ENCODE measurements around the gene MTMR1.

MTMR1 gene

DNA sequence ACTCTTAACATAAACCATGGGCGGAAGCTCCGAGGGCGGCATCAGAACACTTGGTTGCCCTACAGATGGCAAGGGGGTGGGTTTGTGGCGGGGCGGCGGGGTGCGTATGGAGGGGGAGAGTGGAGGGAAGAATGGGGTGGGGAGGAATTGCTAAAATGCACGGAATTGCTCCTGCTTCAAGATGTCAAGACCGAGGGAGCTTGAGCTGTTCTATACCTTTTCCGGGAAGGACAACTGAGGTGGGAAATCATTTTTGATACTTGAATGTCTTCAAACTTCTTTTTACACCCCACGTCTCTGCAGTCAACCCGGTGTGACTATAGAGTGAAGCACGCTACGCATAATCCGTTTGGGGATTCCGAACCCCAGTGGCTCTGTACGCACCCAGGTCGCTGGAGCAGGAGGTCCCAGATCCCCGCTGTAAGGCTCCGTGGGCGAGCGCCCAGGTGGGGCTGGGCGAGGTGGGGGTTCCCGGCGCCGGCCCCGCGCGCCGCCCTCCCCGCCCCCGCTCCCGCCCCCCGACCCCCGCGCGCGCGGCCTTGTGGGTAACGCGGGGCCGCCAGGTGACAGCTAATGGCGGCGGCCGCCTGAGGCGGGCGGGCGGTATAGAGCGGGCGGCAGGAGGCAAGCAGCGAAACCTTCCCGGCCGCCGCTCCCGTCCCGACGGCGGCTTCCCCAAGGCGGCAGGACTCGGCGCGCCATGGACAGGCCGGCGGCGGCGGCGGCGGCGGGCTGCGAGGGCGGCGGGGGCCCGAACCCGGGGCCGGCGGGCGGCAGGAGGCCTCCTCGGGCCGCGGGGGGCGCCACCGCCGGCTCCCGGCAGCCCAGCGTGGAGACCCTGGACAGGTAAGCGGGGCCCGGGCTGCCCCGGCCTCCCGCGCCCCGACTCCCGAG, at the start of gene MTMR1:
Gene MTMR1 (plus strand): TSS at position 566 of the 894 bp plus-strand sequence. CDS start 135 bp downstream, at position 701.
- peak; percentile 35 to 50 for DNase-seq

DNA sequence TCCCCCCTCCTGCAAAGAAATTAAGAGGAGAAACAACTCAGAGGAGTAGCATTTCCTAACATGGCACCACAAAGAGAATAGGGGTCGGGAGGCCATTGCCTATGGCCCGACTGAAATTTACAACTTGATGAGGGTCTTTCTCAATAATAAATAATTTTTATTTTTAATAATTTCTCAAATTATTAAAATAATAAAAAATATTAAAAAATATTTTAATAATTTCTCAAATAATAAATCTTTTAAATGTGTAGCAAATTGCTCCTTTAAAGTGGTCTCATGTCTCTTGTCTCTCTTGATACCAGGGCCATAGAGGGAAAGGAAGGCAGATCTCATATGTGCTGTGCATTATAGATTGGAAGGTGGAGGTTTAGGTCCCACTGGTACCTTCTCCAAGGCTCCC, 49.2 kb upstream of the MTMR1 start:
- DNase-seq: no peak

DNA sequence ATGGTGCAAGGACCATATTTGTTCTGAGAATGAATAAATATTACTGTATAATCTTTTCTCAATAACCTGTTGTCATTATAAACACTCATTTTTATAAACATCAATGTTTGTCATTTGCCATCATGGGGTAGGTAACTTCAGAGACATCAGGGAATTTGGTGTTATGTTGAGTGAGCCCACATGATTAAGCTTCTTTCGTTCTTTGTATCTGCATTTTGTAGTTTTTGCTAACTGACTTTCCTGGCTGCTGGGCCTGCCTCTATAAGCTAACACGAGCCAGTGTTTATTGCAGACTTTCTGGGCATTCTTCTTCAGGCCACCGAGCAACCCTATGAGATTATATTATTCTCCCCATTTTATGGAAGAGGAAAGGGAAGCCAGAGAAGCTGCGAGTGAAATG, 48.8 kb upstream of the MTMR1 start:
- no peak for DNase-seq

DNA sequence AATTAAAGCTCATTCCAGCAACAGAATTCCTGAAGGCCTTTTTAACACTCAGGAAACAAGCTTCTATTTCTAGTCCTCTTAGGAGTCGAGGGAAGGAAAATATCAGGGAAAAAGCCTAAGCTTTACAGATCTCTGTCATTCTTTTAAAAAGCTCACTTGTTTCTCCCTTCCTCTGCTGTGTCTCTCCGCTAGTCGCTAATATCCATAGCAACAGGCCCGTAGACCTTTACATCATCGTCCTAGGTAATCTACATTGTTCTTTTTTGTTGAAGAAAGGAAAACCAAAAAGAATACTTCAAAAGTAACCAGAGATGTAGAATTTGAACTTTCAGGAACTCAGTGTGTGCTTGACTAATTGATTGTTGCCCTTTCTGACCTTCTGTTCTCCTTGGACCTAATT, 45.9 kb upstream of the MTMR1 start:
- DNase-seq: no peak

DNA sequence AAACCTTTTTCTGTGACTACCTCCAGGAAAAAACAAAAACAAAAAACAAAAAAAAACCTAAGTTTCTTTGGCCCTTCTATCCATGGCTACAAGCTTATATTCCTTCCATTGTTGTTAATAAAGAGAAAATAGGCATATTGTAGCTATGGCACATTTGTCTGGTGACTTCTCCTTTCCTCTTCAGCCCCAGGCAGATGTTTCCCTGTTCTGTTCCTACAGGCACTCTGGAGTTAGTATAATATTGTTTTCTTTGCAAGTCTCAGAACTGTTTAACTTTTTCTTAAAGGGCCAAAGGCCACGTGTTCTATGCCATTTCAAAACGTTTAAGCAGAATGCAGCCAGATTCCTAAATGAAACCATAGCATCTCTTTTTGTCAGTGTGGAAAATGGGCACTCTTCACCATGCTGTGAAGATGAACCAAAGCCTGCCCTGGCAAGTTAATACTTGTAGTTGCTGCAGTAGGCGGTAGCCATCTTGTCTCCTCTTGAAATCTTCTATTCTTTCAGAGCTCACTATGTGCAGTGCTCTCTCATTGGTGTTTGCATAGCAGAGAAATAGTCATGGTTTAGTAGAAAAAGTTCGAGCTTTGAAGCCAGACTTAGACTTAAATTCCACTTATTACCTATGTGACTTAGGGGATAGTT, 44.8 kb upstream of the MTMR1 start:
- no peak for DNase-seq

DNA sequence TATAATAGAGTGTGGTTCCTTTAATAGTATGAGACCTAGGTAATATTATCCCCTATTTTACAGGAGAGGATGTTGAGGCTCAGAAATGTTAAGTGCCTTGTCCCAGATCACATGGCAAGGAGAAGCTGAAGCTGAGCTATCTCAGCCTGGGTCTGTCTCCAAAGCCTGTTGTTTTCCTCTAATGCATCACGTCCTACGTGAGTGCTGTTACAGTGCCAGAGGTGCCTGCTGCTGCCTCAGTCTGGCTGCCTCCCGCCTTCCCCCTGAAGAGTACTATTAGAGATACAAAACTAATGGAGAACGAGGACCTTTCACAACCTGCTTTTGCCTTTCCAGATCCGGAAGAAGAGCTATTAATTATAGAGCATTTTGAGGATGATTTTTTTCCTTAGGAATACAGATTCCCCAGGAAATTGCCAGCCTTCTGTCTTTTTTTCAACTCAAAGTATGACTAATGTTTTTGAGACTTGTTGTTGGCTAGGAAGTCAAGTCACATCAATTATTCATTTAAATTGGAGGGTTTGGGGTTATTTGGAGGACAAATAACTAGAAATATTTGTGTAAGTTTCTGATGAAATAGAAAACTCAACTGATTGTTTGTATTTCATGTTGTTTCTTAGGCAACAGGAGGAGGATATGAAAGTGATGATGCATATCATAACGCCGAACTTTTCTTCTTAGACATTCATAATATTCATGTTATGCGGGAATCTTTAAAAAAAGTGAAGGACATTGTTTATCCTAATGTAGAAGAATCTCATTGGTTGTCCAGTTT, 43.9 kb upstream of the MTMR1 start:
- DNase-seq: no peak

DNA sequence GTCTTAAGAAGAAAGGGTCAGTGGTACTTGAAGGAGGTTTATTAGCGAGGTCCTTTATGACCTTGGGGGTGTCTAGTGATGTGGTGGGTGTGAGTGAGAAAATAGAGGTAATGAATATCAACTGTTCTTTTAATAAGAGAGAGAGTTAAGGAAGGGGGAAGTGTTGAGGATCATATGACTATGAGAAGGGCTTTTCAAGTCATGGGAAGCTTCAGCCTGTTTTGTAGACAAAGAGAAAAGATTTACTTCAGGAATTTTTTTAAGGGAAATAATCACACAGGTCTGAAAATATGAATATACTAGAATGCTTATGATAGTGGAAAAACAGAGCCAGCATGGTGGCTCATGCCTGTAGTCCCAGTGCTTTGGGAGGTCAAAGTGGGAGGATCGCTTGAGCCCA, 41.3 kb upstream of the MTMR1 start:
- no peak for DNase-seq

DNA sequence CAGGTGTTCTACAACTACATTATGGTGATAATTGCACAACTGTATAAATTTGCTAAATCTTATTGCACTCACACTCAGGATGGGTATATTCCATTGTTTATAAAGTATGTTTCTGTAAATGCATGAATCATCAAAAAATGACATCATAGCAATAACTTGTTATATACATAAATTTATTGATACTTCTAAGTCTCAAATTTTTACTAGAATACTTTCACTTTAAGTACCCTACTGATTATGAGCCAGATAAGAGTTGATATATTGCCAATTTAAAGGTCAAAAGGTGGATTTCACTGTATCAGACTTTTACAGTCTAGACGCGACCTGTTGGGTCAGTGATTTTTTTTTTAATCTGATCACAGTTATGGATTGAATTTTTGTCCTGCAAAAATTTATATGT, 37.4 kb upstream of the MTMR1 start:
- DNase-seq: no peak

DNA sequence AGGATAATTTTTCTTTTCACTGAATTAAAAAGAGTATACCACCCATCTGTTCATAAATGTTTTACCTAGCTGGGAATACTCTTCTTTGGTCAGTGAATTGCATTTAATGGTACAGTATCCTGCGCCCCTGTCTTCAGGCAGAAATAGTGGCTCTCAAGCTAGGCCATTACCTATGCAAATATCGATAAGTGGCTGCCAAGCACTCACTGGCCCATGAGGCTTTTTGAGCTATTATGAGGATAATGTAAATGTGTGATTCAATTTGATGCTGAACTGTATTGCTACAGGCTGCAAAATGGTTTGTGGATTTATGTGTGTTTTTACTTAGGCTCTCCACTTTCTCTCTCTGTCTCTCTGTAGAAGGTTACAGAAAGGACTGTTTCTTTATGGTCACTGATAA, 30.1 kb upstream of the MTMR1 start:
- no peak for DNase-seq

DNA sequence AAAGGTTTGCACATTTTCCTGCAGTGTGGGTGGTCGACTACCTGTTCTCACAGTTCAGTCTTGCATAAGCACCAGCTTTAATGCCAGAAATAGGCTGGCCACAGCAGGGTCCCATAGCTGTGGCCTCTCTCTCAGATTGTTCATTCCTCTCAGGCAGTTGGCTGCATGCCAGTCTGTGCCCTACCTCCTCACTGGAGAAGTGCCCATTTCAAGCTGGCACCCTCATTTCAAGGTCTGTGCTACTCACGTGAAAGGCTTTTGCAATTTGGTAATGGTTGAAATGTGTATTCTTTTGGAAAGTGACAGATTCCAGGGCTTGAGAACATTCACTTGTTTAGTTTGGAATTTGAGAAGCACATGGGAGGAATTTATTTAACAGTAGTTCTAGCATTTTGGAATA, 28.9 kb upstream of the MTMR1 start:
- DNase-seq: no peak

DNA sequence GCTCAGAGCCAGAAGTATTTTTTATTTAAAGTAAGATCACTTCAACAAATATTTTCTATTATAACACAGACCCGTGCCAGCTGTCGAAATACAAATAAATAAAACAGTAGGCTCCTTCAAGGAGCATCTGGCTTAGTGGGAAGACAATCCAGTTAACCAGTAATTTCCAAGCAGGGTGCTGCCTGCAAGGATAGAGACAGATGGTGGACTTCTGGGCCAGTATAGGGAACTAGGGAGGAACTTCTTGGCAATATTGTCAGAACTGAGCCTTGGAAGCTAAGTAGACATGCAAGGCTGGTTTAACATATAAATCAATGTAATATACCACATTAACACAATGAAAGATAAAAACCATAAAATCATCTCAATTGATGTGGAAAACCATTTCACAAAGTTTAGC, 17.0 kb upstream of the MTMR1 start:
- DNase-seq: no peak

DNA sequence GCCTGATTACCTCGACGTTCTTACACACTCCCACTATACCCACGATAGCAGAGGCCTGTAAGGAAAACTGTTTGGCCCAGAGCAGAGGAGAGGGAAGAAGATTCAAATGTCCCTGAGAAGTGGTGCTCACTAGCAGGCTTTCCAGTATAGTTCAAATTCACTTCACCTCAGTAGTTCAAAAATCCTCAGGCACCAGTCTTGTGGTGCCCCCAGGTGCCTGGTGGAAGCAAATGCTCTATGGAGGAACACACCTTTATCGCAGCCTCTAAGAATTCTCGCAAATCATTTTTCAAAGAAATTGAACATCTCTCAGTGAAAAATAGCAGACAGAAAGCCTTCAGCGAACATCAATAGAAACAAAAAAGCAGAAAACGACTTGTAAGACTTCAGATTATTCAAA, 12.2 kb upstream of the MTMR1 start:
- no peak for DNase-seq

DNA sequence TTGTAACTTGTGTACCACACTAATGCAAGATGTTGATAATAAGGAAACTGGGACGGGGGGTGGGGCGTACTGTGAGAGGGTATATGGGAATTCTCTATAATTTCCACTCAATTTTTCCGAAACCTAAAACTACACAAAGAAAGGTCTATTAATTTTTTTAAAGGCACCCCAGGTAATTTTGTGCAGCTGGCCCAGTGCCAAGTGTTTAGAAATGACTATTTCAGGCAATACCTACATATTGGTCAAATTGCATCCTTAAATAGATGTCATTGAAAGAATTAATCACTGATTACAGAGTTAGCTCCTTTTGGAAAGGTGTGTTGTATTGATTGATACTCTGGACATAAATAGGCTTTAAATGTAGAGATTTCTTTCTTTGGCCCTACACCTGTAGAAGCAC, 10.1 kb upstream of the MTMR1 start:
- no peak for DNase-seq

DNA sequence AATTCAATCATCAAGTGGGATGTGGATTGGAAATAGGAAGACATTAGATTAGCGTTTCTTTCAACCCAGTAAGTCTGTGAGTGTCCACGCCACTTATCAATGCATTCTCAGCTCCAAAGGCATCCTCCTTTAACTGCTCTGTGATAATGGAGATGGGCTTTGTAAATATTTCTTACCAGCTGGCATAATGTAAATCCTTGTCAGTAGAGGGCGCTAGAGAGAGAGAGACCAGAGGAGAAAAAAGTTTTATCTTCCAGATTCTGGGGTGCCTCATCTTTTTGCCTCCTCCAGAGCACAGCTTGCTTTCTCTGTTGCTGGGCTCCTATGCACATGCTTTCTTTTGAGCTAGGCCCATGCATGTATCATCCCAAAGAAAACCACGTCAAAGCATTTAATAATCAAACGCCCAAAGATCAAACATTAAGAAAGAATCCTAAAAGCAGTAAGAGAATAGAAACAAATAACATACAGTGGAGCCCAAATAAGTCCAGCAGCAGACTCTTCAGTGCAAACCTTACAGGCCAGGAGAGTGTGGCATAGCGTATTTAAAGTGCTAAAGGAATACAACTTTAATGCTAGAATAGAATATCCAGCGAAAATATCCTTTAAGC, 9.6 kb upstream of the MTMR1 start:
- no peak for DNase-seq

DNA sequence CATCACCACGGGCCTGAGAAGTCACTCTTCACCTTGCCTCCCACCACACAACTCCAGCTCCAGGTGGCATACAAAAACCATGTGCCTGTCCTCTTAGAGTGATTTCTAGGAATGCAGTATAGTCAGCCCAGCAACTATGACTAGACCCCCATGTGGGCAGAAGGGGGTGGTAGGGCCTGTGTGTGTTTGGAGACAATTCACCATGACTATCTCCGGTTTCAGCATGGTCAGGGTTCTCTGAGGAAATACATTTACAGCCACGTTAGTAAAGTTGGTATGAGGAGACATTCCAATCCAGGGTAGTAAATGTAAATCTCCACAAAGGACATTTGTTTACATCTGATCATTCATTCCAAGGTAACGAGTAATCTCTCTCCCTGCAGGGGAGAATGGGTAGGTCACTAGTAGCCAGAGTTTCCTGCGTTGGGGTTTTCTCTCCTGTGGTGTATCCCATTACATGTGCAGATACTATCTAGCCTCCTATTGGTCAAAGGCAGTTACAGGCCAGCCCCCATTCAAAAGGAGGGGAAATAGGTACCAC, 4.2 kb upstream of the MTMR1 start:
- no peak for DNase-seq

DNA sequence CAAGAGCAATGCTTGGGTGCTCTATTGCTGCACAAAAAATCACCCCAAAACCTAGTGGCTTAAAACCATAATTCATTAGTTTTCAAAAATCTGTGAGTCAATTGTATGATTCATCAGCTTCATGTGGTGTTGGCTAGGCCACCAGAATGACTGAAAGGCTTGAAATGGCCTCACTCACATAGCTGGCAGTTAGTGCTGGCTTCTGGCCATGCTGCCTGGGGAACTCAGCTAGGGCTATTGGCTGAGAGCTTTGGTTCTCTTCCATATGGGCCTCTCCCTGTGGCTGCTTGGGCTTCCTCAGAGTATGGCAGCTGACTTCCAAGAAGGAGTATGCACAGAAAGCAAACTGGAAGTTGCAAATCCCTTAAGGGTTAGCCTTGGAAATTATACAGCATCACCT, 3.1 kb upstream of the MTMR1 start:
- DNase-seq: no peak

DNA sequence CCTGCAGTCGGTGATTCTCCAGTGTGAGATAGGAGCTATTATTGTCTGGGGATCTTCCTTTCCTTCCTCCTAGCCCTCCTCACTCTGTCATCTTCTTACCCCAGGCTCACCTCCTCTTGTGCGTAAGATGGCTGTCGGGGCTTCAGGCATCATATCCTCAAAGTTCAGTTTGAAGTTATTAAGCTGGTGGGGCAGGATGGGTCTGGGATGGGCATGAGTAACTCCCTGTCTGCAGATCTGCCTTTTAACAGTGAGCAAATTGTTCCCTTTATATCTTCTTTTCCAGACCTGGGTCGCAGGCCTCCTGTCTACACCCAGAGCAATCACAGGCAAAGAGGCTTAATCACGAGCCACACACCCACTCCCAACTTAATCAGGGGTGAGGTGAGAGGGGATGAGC, 900 bp upstream of the MTMR1 start:
- DNase-seq: peak; percentile 18 to 28

DNA sequence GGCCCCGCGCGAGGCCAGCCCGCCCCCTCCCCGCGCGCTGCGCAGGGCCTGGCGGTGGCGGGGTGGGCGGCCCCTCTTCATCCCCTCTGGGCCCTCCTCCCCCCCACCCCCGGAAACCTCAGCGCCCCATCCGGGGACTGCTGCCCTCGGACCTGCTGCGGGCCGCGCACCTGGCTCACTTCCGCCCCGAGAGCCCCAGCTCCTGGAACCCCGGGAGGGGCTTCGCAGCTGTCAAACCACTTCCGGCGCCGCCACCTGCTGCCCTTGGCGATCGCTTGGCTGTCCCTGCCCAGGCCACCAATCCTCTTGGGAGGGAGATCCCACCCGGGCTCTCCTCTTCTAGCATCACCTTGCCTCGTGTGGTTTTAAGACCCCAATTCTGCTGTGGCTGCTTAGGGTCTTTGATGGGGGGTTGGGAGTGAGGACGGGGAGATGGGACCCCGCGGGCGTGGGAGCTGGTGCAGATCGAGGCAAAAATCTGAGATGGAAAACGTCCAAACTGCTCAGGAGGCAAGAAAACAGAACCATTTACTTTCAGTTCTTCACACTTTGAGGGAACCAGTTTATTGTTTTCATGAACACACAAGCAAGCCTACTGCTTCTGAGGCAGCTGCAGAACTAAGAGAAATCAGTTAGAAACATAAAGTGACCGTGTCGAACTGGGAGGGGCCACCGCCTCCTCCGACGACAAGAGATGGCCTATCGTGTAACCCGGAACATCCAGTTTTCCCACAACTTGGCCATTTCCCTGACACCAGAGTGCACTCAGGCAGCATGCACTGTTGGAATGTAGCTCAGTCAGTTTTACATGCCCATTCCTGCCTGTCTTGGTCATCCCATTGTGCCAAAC, 754 bp downstream of the MTMR1 start:
- peak; percentile 29 to 39 for DNase-seq

DNA sequence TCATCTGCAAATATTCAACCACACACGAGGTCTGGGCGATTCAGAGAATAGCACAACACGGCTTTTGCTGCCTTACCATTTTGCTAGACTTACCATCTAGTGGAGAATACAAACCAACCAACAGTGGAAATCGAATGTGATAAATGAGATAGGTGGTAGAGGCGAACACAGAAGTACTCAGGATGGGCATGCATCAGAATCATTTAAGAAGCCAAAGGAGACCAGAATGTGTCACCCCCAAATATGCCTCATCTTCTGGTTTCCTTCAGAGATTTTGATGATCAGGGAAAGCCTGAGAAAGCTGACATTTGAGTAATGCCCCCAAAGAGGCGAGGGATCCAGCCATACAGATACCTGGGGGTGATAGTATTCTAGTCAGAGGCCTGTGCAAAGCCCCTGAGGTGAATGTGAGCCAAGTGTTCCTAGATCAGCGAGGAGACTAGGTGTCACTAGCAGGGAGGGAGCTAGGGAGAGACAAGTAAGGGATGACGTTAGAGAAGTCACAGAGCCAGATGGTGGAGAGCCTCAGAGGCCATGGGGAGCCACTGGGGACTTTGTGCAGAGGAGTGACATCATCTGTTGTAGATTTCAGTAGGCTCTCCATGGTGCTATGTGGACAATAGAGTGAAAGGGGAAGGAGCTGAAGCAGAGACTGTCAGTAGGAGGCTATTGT, 1.7 kb downstream of the MTMR1 start:
- no peak for DNase-seq

DNA sequence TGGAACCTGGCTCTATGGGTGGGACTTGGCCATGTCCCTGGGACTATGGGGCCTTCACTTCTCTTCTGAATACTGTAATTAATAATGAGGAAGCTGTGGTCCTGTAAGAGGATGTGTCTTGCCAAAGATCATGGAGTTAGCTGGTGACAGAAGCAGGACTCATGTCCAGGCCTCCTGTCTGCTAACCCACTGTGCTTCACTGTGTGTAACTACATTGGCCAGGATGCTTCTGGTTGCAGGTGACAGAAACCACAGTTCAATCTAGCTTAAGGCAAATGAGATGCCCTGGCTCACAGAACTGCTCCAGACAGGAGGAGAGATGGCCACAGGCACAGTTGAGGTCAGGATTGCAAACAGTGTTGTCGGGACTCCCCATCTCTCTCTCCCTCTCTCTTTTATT, 3.1 kb downstream of the MTMR1 start:
- DNase-seq: no peak

DNA sequence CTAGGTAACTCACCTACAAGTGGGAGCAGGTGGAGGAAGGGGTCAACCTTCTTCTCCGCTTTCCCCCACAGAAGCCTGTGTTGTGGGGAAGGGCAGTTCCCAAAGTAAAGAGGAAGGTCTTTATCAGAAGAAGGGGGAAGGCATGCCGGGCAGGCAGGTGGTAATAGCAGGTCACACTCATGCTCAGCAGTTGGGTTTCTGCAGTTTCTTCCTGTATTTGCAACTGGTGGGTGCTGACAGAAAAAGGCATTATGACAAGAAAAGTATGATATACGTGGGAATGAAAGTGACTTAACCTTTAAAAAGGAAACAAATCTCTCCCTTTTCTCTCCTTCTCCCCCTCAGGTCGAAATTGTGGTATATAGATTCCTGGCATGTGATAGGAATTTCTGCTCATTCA, 3.7 kb downstream of the MTMR1 start:
- no peak for DNase-seq
